ENCODE measurements around the gene GPR153.
A peak's percentile ranks its signal among the peaks of the same experiment; 100 is the strongest.

DNA sequence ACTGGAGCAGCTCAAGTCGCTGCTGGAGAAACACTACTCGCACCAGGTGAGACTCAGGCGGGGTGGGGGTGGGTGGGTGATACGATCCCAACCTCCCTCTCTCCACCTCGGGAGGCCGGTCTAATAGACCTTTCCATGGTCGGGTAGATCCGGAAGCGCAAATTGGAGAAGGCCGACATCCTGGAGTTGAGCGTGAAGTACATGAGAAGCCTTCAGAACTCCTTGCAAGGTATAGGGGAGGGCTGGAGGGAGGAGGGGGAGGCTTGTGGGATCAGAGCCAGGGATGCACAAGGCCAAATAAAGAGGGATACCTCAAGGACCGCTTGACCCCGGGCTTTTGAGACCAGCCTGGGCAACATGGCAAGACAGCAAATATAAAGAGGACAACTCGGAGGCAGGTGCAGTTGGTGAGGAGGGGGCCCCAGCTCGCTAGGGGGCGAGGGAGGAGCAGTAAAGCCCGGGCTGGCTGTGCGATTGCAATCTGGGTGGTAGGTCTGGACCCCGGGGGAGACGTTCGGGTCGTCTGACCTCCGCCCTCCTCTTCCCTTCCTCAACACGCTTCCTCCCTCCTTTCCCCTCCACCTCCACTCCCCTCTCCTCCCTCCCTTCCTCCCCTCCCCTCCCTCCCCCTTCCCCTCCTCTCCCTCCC lies 16.4 kb downstream of the GPR153 start:
- TF ChIP-seq, protein P1, sequence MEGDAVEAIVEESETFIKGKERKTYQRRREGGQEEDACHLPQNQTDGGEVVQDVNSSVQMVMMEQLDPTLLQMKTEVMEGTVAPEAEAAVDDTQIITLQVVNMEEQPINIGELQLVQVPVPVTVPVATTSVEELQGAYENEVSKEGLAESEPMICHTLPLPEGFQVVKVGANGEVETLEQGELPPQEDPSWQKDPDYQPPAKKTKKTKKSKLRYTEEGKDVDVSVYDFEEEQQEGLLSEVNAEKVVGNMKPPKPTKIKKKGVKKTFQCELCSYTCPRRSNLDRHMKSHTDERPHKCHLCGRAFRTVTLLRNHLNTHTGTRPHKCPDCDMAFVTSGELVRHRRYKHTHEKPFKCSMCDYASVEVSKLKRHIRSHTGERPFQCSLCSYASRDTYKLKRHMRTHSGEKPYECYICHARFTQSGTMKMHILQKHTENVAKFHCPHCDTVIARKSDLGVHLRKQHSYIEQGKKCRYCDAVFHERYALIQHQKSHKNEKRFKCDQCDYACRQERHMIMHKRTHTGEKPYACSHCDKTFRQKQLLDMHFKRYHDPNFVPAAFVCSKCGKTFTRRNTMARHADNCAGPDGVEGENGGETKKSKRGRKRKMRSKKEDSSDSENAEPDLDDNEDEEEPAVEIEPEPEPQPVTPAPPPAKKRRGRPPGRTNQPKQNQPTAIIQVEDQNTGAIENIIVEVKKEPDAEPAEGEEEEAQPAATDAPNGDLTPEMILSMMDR (IDR thresholded peaks at IDR 0.05): no peak
- peak; percentile 11 for TF ChIP-seq EZH2 (IDR thresholded peaks at IDR 0.05)

All from neural progenitor cell (in vitro differentiated cells).